WTC11 (cell line): ENCODE data around the gene NFKBIE.

Experiments
- CBFB ChIP-seq: sonication (generic); formaldehyde crosslinking; IDR thresholded peaks from 2 replicates; pipeline ENCODE4 v1.8.1; 2022; ENCODE audit warnings: mild to moderate bottlenecking, low read depth, missing genetic modification reagents
- CTCF ChIP-seq: fragments of 200-600 bp; IDR thresholded peaks from 2 replicates; pipeline ENCODE4 v1.8.0; 2022; ENCODE audit warnings: antibody characterized with exemption
- E2F1 ChIP-seq: sonication (generic); formaldehyde crosslinking; IDR thresholded peaks from 2 replicates; pipeline ENCODE4 v1.8.0; 2022; ENCODE audit warnings: mild to moderate bottlenecking, missing genetic modification reagents
- ETV6 ChIP-seq: sonication (generic); formaldehyde crosslinking; IDR thresholded peaks from 2 replicates; pipeline ENCODE4 v1.8.1; 2022; ENCODE audit warnings: mild to moderate bottlenecking, missing genetic modification reagents
- MAX ChIP-seq: sonication (generic); formaldehyde crosslinking; IDR thresholded peaks from 2 replicates; pipeline ENCODE4 v1.8.0; 2022; ENCODE audit warnings: mild to moderate bottlenecking, missing genetic modification reagents
- MYBL2 ChIP-seq: sonication (generic); formaldehyde crosslinking; IDR thresholded peaks from 2 replicates; pipeline ENCODE4 v1.8.1; 2023; ENCODE audit warnings: mild to moderate bottlenecking, moderate library complexity, missing genetic modification reagents
- NFYB ChIP-seq: sonication (generic); formaldehyde crosslinking; conservative IDR thresholded peaks from 2 replicates; pipeline ENCODE4 v1.8.0; 2022; ENCODE audit warnings: low read depth, missing genetic modification reagents
- NR2C2 ChIP-seq: sonication (generic); formaldehyde crosslinking; IDR thresholded peaks from 2 replicates; pipeline ENCODE4 v1.8.0; 2022; ENCODE audit warnings: mild to moderate bottlenecking, missing genetic modification reagents
- RELA ChIP-seq: sonication (generic); formaldehyde crosslinking; IDR thresholded peaks from 2 replicates; pipeline ENCODE4 v1.8.1; 2022; ENCODE audit warnings: missing genetic modification reagents, mild to moderate bottlenecking, borderline replicate concordance
- ZSCAN18 ChIP-seq: fragments of 250-450 bp; sonication (Bioruptor Pico); IDR thresholded peaks from 2 replicates; pipeline ENCODE4 v2.1.2; 2022; ENCODE audit warnings: mild to moderate bottlenecking, moderate library complexity

GRCh38 chr6:44269921-44270525, 4.7 kb upstream of the NFKBIE start, which contains the start of gene TMEM151B:
- TF ChIP-seq MYBL2 (CRISPR knock-in tag) (no peak), NR2C2 (CRISPR knock-in tag) (no peak), CTCF (no peak), MAX (CRISPR knock-in tag) (no peak), ZSCAN18 (CRISPR knock-in tag) (no peak), NFYB (no peak), E2F1 (no peak), RELA (CRISPR knock-in tag) (no peak), CBFB (CRISPR knock-in tag) (no peak), ETV6 (no peak)
